Measurements from ENCODE around the gene HOXD12.

HOXD12 gene

DNA sequence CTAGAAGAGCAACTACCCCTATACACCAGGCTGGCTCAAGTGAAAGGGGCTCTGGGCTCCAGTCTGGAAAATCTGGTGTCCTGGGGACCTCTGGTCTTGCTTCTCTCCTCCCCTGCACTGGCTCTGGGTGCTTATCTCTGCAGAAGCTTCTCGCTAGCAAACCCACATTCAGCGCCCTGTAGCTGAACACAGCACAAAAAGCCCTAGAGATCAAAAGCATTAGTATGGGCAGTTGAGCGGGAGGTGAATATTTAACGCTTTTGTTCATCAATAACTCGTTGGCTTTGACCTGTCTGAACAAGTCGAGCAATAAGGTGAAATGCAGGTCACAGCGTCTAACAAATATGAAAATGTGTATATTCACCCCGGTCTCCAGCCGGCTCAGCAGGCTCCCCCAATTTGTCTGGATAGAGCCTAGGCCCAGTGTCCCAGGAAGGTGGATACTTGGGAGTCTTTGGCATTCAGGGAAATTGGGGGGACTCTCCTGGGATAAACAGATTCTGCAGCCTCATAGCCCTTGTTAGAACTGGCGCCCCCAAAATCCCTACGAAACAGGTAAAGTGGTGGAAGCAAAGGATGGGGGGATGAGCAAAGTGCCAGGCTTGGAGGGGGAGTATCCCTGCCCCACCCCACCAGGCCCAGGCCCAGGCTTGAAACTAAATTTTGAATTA lies 49.3 kb downstream of the HOXD12 start:
- no peak for DNase-seq (ENCODE audit: low read depth in 2 of 2)

DNA sequence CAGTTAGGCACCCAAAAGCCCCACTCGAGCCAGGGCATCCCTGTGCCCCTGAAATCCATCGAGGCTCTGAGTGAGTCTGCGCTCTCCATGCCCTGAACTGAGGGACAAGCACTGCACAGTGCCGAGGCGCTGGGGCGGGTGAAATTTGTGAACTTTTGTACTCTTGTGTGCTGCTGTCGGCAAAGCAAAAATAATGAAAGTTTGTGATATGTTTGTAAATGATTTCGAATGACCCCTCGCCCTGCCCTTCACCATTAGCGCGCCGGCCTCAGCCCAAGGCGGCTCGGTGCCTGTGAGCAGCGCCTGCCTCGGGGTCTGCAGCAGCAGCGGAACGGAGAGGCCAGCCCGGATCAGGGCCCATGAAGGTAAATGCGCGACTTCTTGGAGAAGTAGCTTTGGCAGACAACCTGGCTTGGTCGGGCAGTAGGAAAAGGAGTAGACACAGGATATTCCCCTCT lies 49.9 kb downstream of the HOXD12 start:
- no peak for DNase-seq (ENCODE audit: low read depth in 2 of 2)

DNA sequence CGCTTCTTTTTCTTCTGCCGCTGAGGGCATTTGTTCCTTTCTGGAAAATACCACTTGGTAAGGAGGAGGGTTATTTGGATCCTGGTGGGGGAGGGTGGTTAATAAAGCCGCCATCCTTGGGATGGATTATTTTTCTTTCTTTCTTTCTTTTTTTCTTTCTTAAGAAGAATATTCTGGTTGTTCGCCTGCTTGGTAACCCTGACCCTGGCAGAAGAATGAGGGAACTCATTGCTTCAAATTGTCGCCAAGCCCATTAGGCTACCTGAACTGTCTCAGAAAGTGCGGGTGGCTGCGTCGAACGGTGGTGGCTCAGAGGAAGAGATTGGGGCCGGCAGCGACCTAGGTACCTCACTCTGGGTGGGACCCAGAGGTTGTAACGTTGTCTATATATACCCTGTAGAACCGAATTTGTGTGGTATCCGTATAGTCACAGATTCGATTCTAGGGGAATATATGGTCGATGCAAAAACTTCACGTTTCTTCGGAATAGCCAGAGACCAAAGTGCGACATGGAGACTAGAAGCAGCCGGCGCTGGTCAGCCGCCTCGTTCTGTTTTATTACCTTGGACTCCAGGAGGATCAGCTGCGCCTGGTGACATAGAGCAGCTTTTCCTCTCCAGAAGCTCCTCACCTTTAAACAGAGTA lies 50.5 kb downstream of the HOXD12 start:
- no peak for DNase-seq (ENCODE audit: low read depth in 2 of 2)

DNA sequence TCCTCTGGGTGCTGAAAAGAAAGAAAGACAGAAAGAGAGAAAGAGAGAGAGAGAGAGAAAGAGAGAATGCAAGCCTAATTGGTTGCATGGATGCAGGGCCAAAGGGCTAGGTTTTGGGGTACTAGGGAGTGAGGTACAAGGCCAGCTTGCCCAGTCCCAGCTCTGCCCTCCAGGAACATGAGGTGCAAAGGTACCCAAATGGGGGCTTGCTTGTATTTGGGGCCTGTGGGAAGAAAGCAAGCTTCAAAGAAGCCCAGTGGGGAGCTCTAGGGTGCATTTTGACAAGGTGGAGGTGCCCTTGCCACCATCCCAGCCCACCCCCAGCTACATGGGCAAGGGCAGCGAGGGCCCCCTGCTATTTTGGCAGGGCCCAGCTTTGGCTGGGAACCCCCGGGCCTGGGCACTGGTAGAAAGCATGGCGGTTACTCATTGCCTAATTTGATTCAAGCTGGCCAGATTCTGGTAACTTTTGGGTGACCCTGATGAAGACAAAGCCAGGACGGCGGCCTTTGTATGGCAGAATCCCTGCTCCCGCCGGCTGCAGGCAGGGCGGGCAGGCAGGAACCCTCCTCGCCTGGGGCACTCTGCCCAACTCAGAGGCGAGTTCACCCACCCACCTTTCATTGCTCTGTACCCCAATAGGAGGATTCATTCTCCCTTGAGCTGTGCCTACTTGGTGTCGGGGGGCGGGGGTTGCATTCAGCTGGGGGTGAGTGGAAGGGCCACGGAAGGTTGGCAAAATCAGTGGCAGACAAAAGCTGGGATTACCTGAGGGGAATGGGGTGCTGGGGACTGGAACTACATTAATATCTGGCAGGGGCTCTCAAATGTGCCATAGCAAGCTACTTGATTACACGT lies 51.2 kb downstream of the HOXD12 start:
- no peak for DNase-seq (ENCODE audit: low read depth in 2 of 2)

DNA sequence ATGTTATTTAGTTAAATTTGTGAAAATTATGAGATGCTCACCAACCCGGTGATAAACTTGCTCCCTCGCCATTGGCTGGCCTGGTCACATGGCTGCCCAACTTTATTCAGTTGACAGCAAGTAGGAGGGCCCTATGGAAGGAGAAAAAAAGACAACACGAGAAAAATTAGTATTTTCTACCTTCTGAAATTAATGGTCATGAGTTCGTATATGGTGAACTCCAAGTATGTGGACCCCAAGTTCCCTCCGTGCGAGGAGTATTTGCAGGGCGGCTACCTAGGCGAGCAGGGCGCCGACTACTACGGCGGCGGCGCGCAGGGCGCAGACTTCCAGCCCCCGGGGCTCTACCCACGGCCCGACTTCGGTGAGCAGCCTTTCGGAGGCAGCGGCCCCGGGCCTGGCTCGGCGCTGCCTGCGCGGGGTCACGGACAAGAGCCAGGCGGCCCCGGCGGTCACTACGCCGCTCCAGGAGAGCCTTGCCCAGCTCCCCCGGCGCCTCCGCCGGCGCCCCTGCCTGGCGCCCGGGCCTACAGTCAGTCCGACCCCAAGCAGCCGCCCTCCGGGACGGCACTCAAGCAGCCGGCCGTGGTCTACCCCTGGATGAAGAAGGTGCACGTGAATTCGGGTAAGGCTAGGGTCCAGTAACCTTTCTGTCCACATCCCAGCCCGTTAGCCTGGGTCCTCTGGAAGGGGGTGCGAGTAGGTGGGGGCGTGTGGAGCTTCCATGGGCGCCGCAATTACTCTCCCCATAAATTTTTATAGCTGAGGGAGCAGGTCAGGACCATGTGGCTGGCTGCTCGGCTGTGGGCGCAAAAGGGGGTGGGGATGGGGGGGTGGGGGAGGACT lies 52.1 kb downstream of the HOXD12 start, which contains the start of gene HOXD4:
Gene HOXD4 (plus strand): TSS at position 109 of the 846 bp plus-strand sequence. CDS start 84 bp downstream, at position 193.
- DNase-seq (ENCODE audit: low read depth in 2 of 2) = no peak
